GM12878 (cell line): ENCODE data around the gene NFYA. TPM values are rescaled to one million over a fixed set of nuclear protein-coding genes. Genes with fewer than 3 reads are reported as not detected.

Experiments used
- ATAC-seq: fragments of 200-7000 bp; cut with Tn5 transposase; 3 replicates; pipeline ENCODE4 v1.9.1; 2020; ENCODE audit warnings: mild to moderate bottlenecking, moderate library complexity
- BruUV-seq: library from RNA; stranded (reverse); fragments of 400-500 nt; replicated peaks from 2 replicates; lab custom pipeline; 2021; lab: Mats Ljungman, UMichigan
- CTCF ChIA-PET: fragments of 300-600 bp; sonication (Branson Sonifier 250); formaldehyde crosslinking; extraction: SDS; loops from one replicate; lab custom pipeline; 2021; ENCODE audit warnings: inconsistent platforms; lab: Yijun Ruan, JAX
- POLR2A ChIA-PET: fragments of 350-600 bp; formaldehyde crosslinking; extraction: SDS; loops from one replicate; lab custom pipeline; 2021; ENCODE audit warnings: inconsistent platforms; lab: Charles Lee
- RAD21 ChIA-PET: fragments of 300-600 bp; sonication (Branson Sonifier 250); formaldehyde crosslinking; loops from one replicate; lab custom pipeline; 2023; ENCODE audit warnings: antibody characterized with exemption; ENCODE audit not compliant: unreplicated experiment; lab: Charles Lee
- SMC1A ChIA-PET: fragments of 300-600 bp; sonication (Branson Sonifier 250); formaldehyde crosslinking; loops from one replicate; lab custom pipeline; 2023; ENCODE audit not compliant: unreplicated experiment, uncharacterized antibody; lab: Charles Lee
- DNase-seq: peaks from one replicate; pipeline ENCODE4 v3.0.0-alpha.2; 2011; ENCODE audit warnings: low read depth, low spot score
- FAIRE-seq: peaks from 3 replicates; lab custom pipeline; 2011; peaks lifted over from hg19 to GRCh38; lab: Jason Lieb, UNC
- H2AFZ ChIP-seq: 2 replicates; pipeline ENCODE4 v1.6.0; 2011; ENCODE audit warnings: low read depth, low read length, control low read depth; ENCODE audit not compliant: control insufficient read depth
- H3K27ac ChIP-seq: 2 replicates; pipeline ENCODE4 v1.5.1; 2011; ENCODE audit warnings: control low read depth; ENCODE audit not compliant: control insufficient read depth, insufficient read depth
- H3K27me3 ChIP-seq, 2 experiments: replicated peaks in 1 of 2; 2 replicates each; pipeline versions ENCODE4 v1.6.0 to v1.6.1; 2011; ENCODE audit warnings: low read length in 1 of 2; ENCODE audit not compliant: control insufficient read depth in 2 of 2, insufficient read depth in 2 of 2
- H3K36me3 ChIP-seq, 2 experiments: 2 replicates each; pipeline ENCODE4 v1.5.1; 2011; ENCODE audit warnings: low read length in 1 of 2; ENCODE audit not compliant: control insufficient read depth in 2 of 2, insufficient read depth in 2 of 2
- H3K4me1 ChIP-seq: 2 replicates; pipeline ENCODE4 v1.6.1; 2011; ENCODE audit warnings: mild to moderate bottlenecking, low read length, moderate library complexity, mixed read lengths; ENCODE audit not compliant: control insufficient read depth, insufficient read depth
- H3K4me2 ChIP-seq: 2 replicates; pipeline ENCODE4 v1.6.0; 2011; ENCODE audit warnings: control low read depth; ENCODE audit not compliant: control insufficient read depth, insufficient read depth
- H3K4me3 ChIP-seq: fragments of 200-600 bp; sonication (generic); 2 replicates; pipeline ENCODE4 v1.5.1; 2016
- H3K79me2 ChIP-seq: 2 replicates; pipeline ENCODE4 v1.6.0; 2011; ENCODE audit warnings: low read length; ENCODE audit not compliant: control insufficient read depth, insufficient read depth
- H3K9ac ChIP-seq: 2 replicates; pipeline ENCODE4 v1.8.0; 2011; ENCODE audit warnings: low read length, control low read depth, mixed read lengths; ENCODE audit not compliant: control insufficient read depth, insufficient read depth
- H3K9me3 ChIP-seq: replicated peaks from 3 replicates; pipeline ENCODE4 v1.5.1; 2011; ENCODE audit warnings: mild to moderate bottlenecking, low read length; ENCODE audit not compliant: control insufficient read depth, insufficient read depth
- H4K20me1 ChIP-seq: 2 replicates; pipeline ENCODE4 v1.6.0; 2011; ENCODE audit not compliant: control insufficient read depth, insufficient read depth
- CHD1 ChIP-seq: IDR thresholded peaks from 2 replicates; pipeline ENCODE4 v1.6.1; 2012; ENCODE audit warnings: low read depth, low read length, improper control_type of control experiment
- IRF4 ChIP-seq: IDR thresholded peaks from 2 replicates; pipeline ENCODE4 v1.6.1; 2011; ENCODE audit warnings: low read depth, low read length
- LARP7 ChIP-seq: fragments of 450-650 bp; IDR thresholded peaks from 2 replicates; pipeline ENCODE4 v1.6.1; 2017; ENCODE audit warnings: mild to moderate bottlenecking
- NR2F1 ChIP-seq: fragments of 450-650 bp; conservative IDR thresholded peaks from 2 replicates; pipeline ENCODE4 v1.6.1; 2017; ENCODE audit warnings: mild to moderate bottlenecking
- RFX5 ChIP-seq: IDR thresholded peaks from 2 replicates; pipeline ENCODE4 v1.6.1; 2011; ENCODE audit warnings: low read depth, low read length, improper control_type of control experiment
- SREBF2 ChIP-seq: IDR thresholded peaks from 2 replicates; pipeline ENCODE4 v1.6.1; 2012; ENCODE audit warnings: mild to moderate bottlenecking, low read length
- ZNF24 ChIP-seq: fragments of 450-650 bp; IDR thresholded peaks from 2 replicates; pipeline ENCODE4 v1.6.1; 2017; ENCODE audit warnings: antibody characterized with exemption, mild to moderate bottlenecking
- ZSCAN29 ChIP-seq: fragments of 450-650 bp; IDR thresholded peaks from 2 replicates; pipeline ENCODE4 v1.6.1; 2017; ENCODE audit warnings: mild to moderate bottlenecking, moderate library complexity
- WGBS: methylation state at CpG from one replicate; pipeline ENCODE4 v1.1.6; 2016; ENCODE audit warnings: low lambda C conversion rate; ENCODE audit not compliant: insufficient replicate concordance, insufficient coverage; ENCODE audit errors: missing lambda C conversion rate; 5-methylcytosine and 5-hydroxymethylcytosine counted together
- in situ Hi-C: fragments of 300-500 bp; cut with MboI; formaldehyde crosslinking; loops from 9 replicates; pipeline ENCODE4 v1.14.3; 2018; ENCODE audit warnings: mixed read lengths
- intact Hi-C: fragments of 100-400 bp; cut with micrococcal nuclease; formaldehyde crosslinking; loops from one replicate; pipeline ENCODE4 v1.14.2; 2022; ENCODE audit not compliant: unreplicated experiment
- polyA plus RNA-seq, 11 experiments: library from polyadenylated mRNA; depleted of rRNA in 4 of 11; unstranded in 6 of 11; stranded (reverse) in 5 of 11; fragments of >200 nt; fragmentation: Nextera tagmentation in 4 of 11; fragmentation: Illumina TruSeq in 1 of 11; extraction: Ambion mirVana in 4 of 11; extraction: Trizol in 1 of 11; gene quantifications; 1 replicate in 1 of 11; 2 replicates in 10 of 11; pipeline versions ENCODE4 v1.2.1 to v1.2.3, GENCODE V29; 2011 to 2016; ENCODE audit warnings: inconsistent platforms in 2 of 11, missing spikeins in 2 of 11, low read depth in 1 of 11
- total RNA-seq, 4 experiments: library from RNA; depleted of rRNA in 3 of 4; stranded (reverse); fragments of >200 nt in 3 of 4; fragmentation: Illumina TruSeq in 1 of 4; extraction: Trizol in 1 of 4; gene quantifications; 2 replicates each; pipeline versions ENCODE4 v1.2.1 to v1.2.3, GENCODE V29; 2013 to 2021

NFYA gene
- total and polyA plus RNA-seq, 10 of the 15 experiments (the other 5 are each of a cell fraction or from before 2014, with no cell fraction given): 6.4 to 36.5 (median 19.1) TPM

DNA sequence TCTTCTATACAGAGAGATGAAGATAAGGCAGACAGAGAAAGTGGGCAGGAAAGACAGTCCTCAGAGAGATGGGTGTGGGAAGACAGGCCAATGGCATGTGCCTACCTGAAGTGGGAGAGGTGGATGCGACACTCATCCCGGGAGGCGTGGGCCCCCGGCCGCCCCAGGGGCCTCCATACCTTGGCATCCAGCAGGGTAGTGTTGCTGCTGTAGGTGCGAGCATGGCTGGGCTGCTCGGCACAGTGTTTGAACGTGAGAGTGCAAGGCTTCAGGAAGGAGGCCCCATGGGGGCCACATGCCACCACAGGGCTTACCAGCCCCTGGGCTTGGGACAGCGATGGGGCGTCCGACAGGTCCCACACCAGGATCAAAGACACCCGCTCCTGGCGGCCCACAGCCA, 39.0 kb upstream of the NFYA start:
- ChIA-PET POLR2A (no interaction called here), SMC1A (no interaction called here), CTCF (interaction anchor here (7.7 kb wide), 1 partner anchor 36 kb away, joined by 62 read pairs; the partner anchor contains the start of genes NFYA and OARD1), RAD21 (no interaction called here)
- ATAC-seq (no peak), DNase-seq (no peak), FAIRE-seq (no peak)
- intact Hi-C loops: no loop called here
- in situ Hi-C loops: no loop called here
- TF ChIP-seq IRF4 (no peak), CHD1 (no peak), ZNF24 (no peak), RFX5 (no peak), LARP7 (no peak), ZSCAN29 (no peak), NR2F1 (no peak)
- no peak overlapping the region for H2AFZ ChIP-seq
- no peaks in the 10 kb centered on the region for H3K4me1 ChIP-seq
- H3K4me2 ChIP-seq: no peak overlapping the region
- 77% methylated on average over 13 of the region's 13 CpGs for WGBS
- no peaks in the 10 kb centered on the region for H3K27me3 ChIP-seq
- no TSS peak for BruUV-seq
- H3K27ac ChIP-seq: no peak overlapping the region
- no peaks in the 10 kb centered on the region for H3K79me2 ChIP-seq
- H3K4me3 ChIP-seq: no peak overlapping the region
- H4K20me1 ChIP-seq: no peaks in the 10 kb centered on the region
- no peaks in the 10 kb centered on the region for H3K36me3 ChIP-seq
- H3K9ac ChIP-seq: no peak overlapping the region
- H3K9me3 ChIP-seq: no peaks in the 10 kb centered on the region

GRCh38 chr6:41036186-41036585, 36.6 kb upstream of the NFYA start:
- Histone ChIP-seq H3K4me2 (no peak overlapping the region), H3K27me3 (no peaks in the 10 kb centered on the region), H3K4me1 (no peaks in the 10 kb centered on the region), H3K9me3 (no peaks in the 10 kb centered on the region), H4K20me1 (no peaks in the 10 kb centered on the region), H3K4me3 (no peak overlapping the region), H3K9ac (no peak overlapping the region), H2AFZ (no peak overlapping the region), H3K36me3 (no peaks in the 10 kb centered on the region), H3K27ac (no peak overlapping the region), H3K79me2 (no peaks in the 10 kb centered on the region)
- ChIA-PET RAD21 (no interaction called here), CTCF (interaction anchor here (0.9 to 7.7 kb wide), 9 partner anchors 9 to 57 kb away, joined by 3 to 62 read pairs (median 3); partner anchors contain the start of genes APOBEC2, NFYA and OARD1), POLR2A (interaction anchor here (0.6 kb wide), 1 partner anchor 489 kb away, joined by 3 read pairs; no protein-coding TSS in a partner anchor), SMC1A (interaction anchor here (0.9 to 1.8 kb wide), 5 partner anchors 8 to 729 kb away, joined by 3 to 5 read pairs (median 4); no protein-coding TSS in a partner anchor)
- no peak for TF ChIP-seq SREBF2
- BruUV-seq: no TSS peak
- in situ Hi-C loops (no loop called here), intact Hi-C loops (no loop called here)
- no peak for FAIRE-seq
- no peak for ATAC-seq
- WGBS: 75% methylated on average over 3 of the region's 3 CpGs
- DNase-seq: no peak
